GM21526 (cell line): ENCODE results near the gene SLC6A20.

ENCODE experiments used
- ATAC-seq: cut with Tn5 transposase; IDR thresholded peaks from one replicate; pipeline ENCODE4 v1.9.1; 2021; ENCODE audit warnings: moderate library complexity; ENCODE audit not compliant: unreplicated experiment, low FRiP score

SLC6A20 gene

GRCh38 chr3:45779746-45780735 is 16.3 kb downstream of the SLC6A20 start:
- no peak for ATAC-seq

DNA sequence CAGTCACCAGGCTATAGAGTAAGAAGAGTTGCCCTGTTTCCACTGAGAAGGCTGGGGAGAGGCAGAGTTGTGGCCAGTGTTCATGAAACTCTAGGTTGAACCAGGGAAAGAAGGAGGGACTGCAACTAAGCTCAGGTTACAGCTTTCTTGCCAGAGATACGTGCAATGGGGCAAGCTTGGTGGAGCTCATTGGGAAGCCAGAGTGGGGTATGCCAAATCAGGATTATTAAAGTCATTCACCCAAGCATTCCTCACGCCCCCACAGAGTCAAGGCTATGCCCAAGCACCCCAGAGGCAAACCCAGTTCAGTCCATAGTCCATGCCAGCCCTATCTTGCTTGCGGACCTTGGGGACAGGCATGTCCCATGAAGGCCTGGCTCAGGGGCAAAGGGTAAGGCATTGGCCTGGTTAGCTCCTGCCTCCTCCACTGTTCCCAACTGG is 17.6 kb downstream of the SLC6A20 start:
- ATAC-seq = no peak

DNA sequence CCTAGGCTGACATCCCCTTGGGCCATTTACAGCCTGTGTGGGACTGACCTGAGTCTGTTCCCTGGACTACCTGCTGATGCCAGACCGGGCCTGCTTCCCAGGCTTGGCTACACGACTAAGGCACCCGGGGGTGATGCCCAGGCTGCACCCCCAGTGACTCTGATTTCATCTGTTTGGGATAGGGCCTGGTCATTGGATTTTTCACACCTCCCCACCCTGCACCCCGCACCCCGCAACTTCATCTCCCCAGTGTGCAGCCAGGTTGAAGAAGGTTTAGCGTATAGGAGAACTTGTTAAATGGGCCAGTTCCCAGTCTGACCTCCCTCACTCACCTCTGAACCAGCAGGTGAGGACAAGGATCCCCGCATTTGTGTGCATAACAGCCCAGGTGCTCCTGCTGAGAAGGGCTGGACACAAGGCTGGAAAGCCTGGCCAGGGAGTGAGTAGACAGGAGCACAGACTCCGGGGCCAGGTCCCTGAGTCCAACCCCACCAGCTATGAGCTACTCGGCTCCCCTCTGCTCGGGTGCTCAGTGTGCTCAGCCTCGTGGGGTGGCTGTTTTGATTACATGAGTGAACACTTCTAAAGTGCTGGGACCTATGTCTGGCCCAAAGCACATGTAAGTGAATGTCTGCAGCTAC is 18.5 kb downstream of the SLC6A20 start:
- ATAC-seq = no peak

DNA sequence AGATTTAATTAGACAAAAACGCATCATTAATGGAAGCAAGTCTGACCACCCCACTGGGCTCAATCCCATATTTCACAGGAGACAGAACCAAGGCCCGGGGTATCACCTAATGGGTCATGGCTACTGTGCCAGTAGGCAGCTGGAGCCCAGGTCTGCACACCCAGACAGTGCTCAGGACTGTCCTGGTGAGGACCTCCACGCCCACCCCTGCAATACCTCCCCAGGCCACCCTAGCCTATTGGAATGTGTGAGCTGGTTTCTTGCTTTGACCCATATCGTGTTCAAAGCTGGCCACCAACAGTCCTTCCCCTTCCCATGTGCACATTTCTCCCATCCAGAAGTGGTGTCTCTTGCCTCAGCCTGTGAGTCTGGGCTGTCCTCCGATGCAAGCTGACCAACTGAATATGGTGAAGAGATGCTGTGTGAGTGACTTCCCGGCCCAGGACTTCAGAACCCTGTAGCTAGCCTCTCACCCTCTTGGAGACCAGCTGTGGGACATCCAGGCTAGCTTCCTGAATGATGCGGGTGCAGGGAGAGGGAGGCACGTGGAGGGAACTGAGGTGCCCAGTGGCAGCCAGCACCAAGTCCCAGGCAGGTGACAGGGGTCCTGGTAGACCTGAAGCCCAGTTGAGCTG is 19.1 kb downstream of the SLC6A20 start:
- no peak for ATAC-seq

GRCh38 chr3:45776611-45777010 is 19.7 kb downstream of the SLC6A20 start:
- no peak for ATAC-seq

- ATAC-seq = no peak
Observed at GRCh38 chr3:45776301-45776595, 20.1 kb downstream of the SLC6A20 start.

- no peak for ATAC-seq
Observed at GRCh38 chr3:45775571-45776300, 20.6 kb downstream of the SLC6A20 start.

- ATAC-seq = no peak
Observed at GRCh38 chr3:45774581-45775521, 21.5 kb downstream of the SLC6A20 start.

- no peak for ATAC-seq
Observed at GRCh38 chr3:45773714-45774449, 22.5 kb downstream of the SLC6A20 start.

DNA sequence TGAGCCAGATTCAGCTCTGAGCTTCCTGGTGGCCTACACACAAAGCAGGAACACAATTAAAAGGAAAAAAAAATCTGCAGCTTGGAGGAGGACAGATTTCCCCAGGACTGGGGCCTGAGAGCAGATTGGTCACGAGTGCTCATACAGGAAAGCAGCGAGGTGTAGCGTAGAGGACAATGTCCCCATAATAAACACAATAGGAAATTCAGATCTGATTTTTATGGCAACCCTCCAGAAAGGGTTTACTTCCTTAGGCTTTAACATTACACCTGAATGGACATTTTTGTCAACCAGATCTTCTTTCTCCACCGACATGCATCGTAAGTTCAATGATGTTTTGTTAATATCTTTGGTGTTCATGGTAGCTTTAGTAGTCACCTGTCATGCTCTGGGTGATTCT is 23.3 kb downstream of the SLC6A20 start:
- no peak for ATAC-seq

DNA sequence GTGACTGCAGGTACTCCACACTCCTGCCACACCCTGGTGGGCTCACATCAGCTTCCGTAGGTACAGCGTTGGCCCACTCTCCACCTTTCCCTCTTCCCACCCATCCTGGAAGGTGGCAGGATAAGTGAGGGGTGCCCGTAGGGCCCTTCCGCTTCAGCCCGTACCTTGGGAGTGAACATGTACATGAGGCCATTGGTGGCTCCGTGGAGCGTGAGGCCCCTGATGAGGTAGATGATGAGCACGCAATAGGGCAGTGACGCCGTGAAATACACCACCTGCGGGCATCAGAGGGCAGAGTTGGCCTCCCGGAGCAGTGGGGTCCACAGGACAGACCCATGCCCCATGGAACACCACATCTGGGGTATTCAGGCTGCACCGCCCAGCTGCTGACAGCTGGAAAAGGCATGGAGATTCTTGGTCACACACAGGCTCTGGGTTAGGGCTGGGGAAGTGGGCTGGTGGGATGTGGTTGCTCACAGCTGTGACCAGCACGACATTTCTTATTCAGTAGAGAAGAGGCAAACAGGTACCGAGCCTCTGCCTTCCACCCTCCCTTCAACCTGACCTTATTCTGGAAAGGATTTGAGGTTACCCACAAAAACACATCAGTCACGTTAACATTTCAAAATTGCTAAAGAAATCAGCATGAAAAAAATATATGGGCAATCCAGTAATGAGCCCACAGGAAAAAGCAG is 23.8 kb downstream of the SLC6A20 start:
- no peak for ATAC-seq

DNA sequence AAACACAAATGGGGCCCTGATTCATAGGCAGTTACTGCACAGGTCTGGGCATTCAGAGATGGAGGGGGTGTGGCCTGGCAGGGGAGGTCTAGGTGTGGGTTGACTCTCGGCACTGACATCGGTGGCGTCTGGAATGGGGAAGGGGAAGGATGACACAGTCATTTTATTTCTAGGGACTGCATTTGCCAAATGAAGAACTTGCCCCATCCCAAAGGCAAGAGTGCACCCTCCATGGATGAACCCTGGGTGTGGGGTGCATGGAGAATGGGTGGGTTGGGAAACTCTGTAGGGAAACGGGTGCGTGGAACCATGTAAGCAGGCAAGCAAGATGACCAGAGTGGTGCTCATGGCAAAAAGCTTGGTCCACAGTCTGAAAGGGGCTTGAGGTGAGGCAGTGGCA is 24.5 kb downstream of the SLC6A20 start:
- no peak for ATAC-seq

GRCh38 chr3:45771166-45771775 is 25.1 kb downstream of the SLC6A20 start:
- no peak for ATAC-seq

DNA sequence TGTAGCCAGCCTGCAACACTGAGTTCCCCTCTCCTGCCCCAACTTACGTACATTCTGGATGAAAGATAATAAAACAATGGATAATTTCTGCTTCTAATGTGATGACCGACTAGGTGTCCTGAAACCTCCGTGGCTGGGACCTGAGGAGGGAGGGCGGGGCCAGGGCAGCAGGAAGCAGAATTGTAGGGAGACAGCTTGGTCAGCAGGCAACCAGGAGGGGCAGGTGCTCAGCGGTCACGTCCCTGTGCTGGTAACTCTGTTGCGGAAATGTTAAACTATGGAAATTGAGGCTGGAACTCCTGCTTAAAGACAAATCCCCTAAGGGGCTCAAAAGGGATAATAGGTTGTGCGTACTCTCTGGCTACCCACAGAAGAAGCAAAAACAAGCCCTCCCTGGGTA is 30.4 kb downstream of the SLC6A20 start:
- ATAC-seq = no peak

DNA sequence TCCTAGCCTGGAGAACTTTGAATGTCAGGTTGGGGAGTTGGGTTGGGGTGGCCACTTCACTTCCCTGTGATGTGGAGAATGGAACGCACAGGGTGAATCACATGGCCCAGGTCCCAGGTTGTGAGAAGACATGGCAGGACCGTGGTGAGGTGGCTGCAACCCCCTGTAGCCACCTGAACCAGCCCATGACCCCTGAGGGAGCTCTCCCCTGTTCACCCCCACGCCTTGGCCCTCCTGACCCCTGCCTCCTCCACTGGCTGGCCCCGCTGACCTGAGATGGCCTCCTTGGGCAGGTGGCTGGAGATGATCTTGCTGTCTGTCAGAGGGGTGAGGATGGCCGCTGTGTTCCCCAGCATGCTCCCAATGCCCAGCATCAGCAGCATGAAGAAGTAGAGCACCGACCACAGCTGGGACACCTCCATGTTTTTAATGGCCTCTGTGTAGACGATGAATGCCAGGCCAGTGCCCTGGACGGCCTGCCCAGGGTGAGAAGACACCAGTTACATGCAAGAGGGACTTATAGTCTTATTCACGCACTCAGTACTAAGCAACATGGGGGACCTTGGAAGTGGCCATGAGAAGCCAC is 31.0 kb downstream of the SLC6A20 start:
- no peak for ATAC-seq

DNA sequence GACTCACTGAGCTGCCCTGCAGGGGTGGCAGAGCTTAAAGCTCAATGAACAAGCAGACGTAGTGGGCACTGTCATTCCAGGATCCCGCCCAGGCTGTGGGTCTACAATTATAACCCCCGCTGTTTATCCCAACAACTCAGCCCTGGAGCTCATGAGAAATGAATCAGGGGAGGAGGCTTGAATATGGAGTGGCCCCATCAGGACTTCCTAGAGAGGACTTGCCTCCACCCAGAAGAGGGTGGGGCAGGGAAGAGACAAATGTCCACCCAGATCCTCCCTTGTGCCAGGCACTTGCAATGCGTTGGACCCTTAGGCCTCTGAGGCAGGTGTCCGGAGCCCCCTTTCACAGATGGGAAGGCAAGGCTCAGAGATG is 33.0 kb downstream of the SLC6A20 start:
- ATAC-seq = no peak

- no peak for ATAC-seq
Observed at GRCh38 chr3:45762647-45763302, 33.6 kb downstream of the SLC6A20 start.
